IMR-90 (cell line): ENCODE results near the gene ACAP2. TPM values are rescaled to one million over a fixed set of nuclear protein-coding genes. Genes with fewer than 3 reads are reported as not detected.
"Not testable (repeated sequence)": the region's sequence is repeated elsewhere in the genome, so short reads cannot be mapped to it uniquely, and the experiment has no call there.

Experiments
- ATAC-seq: fragments of 200-7000 bp; cut with Tn5 transposase; 2 replicates; pipeline ENCODE4 v1.9.1; 2020; ENCODE audit warnings: low read depth, mild to moderate bottlenecking, moderate library complexity
- BruUV-seq: library from RNA; stranded (reverse); fragments of 400-500 nt; replicated peaks from 2 replicates; lab custom pipeline; 2021; lab: Mats Ljungman, UMichigan
- CTCF ChIA-PET: fragments of 300-600 bp; formaldehyde crosslinking; extraction: SDS; loops from one replicate; lab custom pipeline; 2021; ENCODE audit warnings: antibody characterized with exemption; lab: Yijun Ruan, JAX
- POLR2A ChIA-PET: fragments of 300-600 bp; sonication (Branson Sonifier 250); formaldehyde crosslinking; loops from one replicate; lab custom pipeline; 2022; ENCODE audit warnings: antibody characterized with exemption; ENCODE audit not compliant: unreplicated experiment; lab: Charles Lee
- DNase-seq: peaks from one replicate; pipeline ENCODE4 v3.0.0; 2013
- H2AFZ ChIP-seq: replicated peaks from 2 replicates; pipeline ENCODE3; 2013; ENCODE audit warnings: low read length, mild to moderate bottlenecking; ENCODE audit not compliant: poor library complexity
- H2AK5ac ChIP-seq: 2 replicates; pipeline ENCODE4 v1.6.1; 2013; ENCODE audit warnings: low read depth, low read length, inconsistent platforms
- H2AK9ac ChIP-seq: replicated peaks from 2 replicates; pipeline ENCODE3; 2013; ENCODE audit warnings: mild to moderate bottlenecking, low read depth, low read length, moderate library complexity; ENCODE audit not compliant: poor library complexity
- H2BK120ac ChIP-seq: 2 replicates; pipeline ENCODE4 v1.6.1; 2013; ENCODE audit warnings: low read depth, low read length, inconsistent platforms
- H2BK15ac ChIP-seq: 3 replicates; pipeline ENCODE4 v1.6.1; 2013; ENCODE audit warnings: low read depth, low read length, inconsistent platforms
- H2BK20ac ChIP-seq: 2 replicates; pipeline ENCODE4 v1.6.1; 2013; ENCODE audit warnings: low read depth, mild to moderate bottlenecking, inconsistent platforms, low read length, moderate library complexity
- H2BK5ac ChIP-seq: 2 replicates; pipeline ENCODE4 v1.6.1; 2013; ENCODE audit warnings: mild to moderate bottlenecking, low read depth, low read length, inconsistent platforms; ENCODE audit not compliant: poor library complexity, severe bottlenecking
- H3K14ac ChIP-seq: replicated peaks from 2 replicates; pipeline ENCODE4 v1.6.1; 2013; ENCODE audit warnings: low read depth, low read length, inconsistent platforms
- H3K18ac ChIP-seq: 2 replicates; pipeline ENCODE4 v1.6.1; 2013; ENCODE audit warnings: low read depth, low read length, control low read depth
- H3K23ac ChIP-seq: 2 replicates; pipeline ENCODE4 v1.6.1; 2013; ENCODE audit warnings: low read depth, low read length, inconsistent platforms
- H3K27ac ChIP-seq: 2 replicates; pipeline ENCODE4 v1.5.1; 2013; ENCODE audit warnings: mild to moderate bottlenecking, control low read depth, low read length; ENCODE audit not compliant: insufficient read depth
- H3K27me3 ChIP-seq: 2 replicates; pipeline ENCODE4 v1.6.1; 2013; ENCODE audit warnings: low read length; ENCODE audit not compliant: control insufficient read depth, insufficient read depth
- H3K36me3 ChIP-seq: 2 replicates; pipeline ENCODE4 v1.6.1; 2013; ENCODE audit warnings: low read length, mixed read lengths; ENCODE audit not compliant: control insufficient read depth, insufficient read depth
- H3K4ac ChIP-seq: 2 replicates; pipeline ENCODE4 v1.6.1; 2013; ENCODE audit warnings: low read depth, low read length, inconsistent platforms
- H3K4me1 ChIP-seq: 2 replicates; pipeline ENCODE4 v1.6.1; 2013; ENCODE audit warnings: low read length, mixed read lengths; ENCODE audit not compliant: control insufficient read depth, insufficient read depth
- H3K4me2 ChIP-seq: 2 replicates; pipeline ENCODE4 v1.6.1; 2013; ENCODE audit warnings: low read depth, mild to moderate bottlenecking, control low read depth, low read length, moderate library complexity
- H3K4me3 ChIP-seq: 2 replicates; pipeline ENCODE4 v1.5.1; 2013; ENCODE audit warnings: low read depth, mild to moderate bottlenecking, control low read depth, low read length, moderate library complexity; ENCODE audit not compliant: insufficient read depth
- H3K56ac ChIP-seq: 2 replicates; pipeline ENCODE4 v1.6.1; 2013; ENCODE audit warnings: low read length, inconsistent platforms; ENCODE audit not compliant: insufficient read depth; ENCODE audit errors: extremely low read depth
- H3K79me1 ChIP-seq, 2 experiments: 2 replicates each; pipeline ENCODE4 v1.6.1; 2013; ENCODE audit warnings: low read length in 2 of 2, inconsistent platforms in 1 of 2, low read depth in 1 of 2
- H3K9ac ChIP-seq: 2 replicates; pipeline ENCODE4 v1.6.1; 2013; ENCODE audit warnings: low read depth, low read length, control low read depth
- H3K9me1 ChIP-seq: 2 replicates; pipeline ENCODE4 v1.6.1; 2013; ENCODE audit warnings: low read length, inconsistent platforms; ENCODE audit not compliant: insufficient read depth
- H3K9me3 ChIP-seq: 2 replicates; pipeline ENCODE4 v1.6.1; 2013; ENCODE audit warnings: low read length; ENCODE audit not compliant: control insufficient read depth, insufficient read depth
- H4K20me1 ChIP-seq: 2 replicates; pipeline ENCODE4 v1.6.1; 2013; ENCODE audit warnings: low read length, inconsistent platforms; ENCODE audit not compliant: insufficient read depth
- H4K5ac ChIP-seq: 2 replicates; pipeline ENCODE4 v1.6.1; 2013; ENCODE audit warnings: mild to moderate bottlenecking, low read depth, low read length, control low read depth
- H4K8ac ChIP-seq, 2 experiments: 2 replicates each; pipeline ENCODE4 v1.6.1; 2013; ENCODE audit warnings: low read depth in 2 of 2, low read length in 2 of 2, control low read depth in 1 of 2, inconsistent platforms in 1 of 2
- H4K91ac ChIP-seq: 2 replicates; pipeline ENCODE4 v1.6.1; 2013; ENCODE audit warnings: low read depth, low read length, inconsistent platforms; ENCODE audit not compliant: insufficient read depth
- BHLHE40 ChIP-seq: fragments of 150-350 bp; IDR thresholded peaks from 2 replicates; pipeline ENCODE4 v1.6.1; 2016; ENCODE audit warnings: mild to moderate bottlenecking, low read depth, low read length
- CHD1 ChIP-seq: IDR thresholded peaks from 2 replicates; pipeline ENCODE4 v1.6.1; 2012; ENCODE audit warnings: low read depth, low read length, improper control_type of control experiment
- MAFK ChIP-seq: IDR thresholded peaks from 2 replicates; pipeline ENCODE4 v1.6.1; 2012; ENCODE audit warnings: low read depth, low read length, improper control_type of control experiment
- POLR2A ChIP-seq: IDR thresholded peaks from 2 replicates; pipeline ENCODE4 v1.6.1; 2012; ENCODE audit warnings: mild to moderate bottlenecking, low read depth, low read length
- RAD21 ChIP-seq: IDR thresholded peaks from 2 replicates; pipeline ENCODE4 v1.6.1; 2012; ENCODE audit warnings: low read length, improper control_type of control experiment
- USF2 ChIP-seq: fragments of 150-350 bp; IDR thresholded peaks from 2 replicates; pipeline ENCODE4 v1.6.1; 2017; ENCODE audit warnings: mild to moderate bottlenecking, antibody characterized with exemption, low read length, low read depth
- WGBS, 2 experiments: methylation state at CpG; one replicate each; pipeline versions ENCODE4 v1.1.5 to v1.1.7; 2013; ENCODE audit warnings: missing lambda C conversion rate in 2 of 2; ENCODE audit not compliant: insufficient read length in 1 of 2; ENCODE audit errors: extremely low coverage in 2 of 2; 5-methylcytosine and 5-hydroxymethylcytosine counted together
- dilution Hi-C: fragments of 300-500 bp; cut with HindIII; formaldehyde crosslinking; loops from one replicate; pipeline ENCODE4 v1.14.3; 2018; ENCODE audit warnings: low sequenced_read_pairs; ENCODE audit not compliant: unreplicated experiment
- in situ Hi-C: fragments of 300-500 bp; cut with MboI; formaldehyde crosslinking; loops from 3 replicates; pipeline ENCODE4 v1.14.3; 2019; ENCODE audit warnings: low sequenced_read_pairs, inconsistent platforms, mixed read lengths
- intact Hi-C: fragments of 100-400 bp; cut with micrococcal nuclease; formaldehyde crosslinking; loops from 2 replicates; pipeline ENCODE4 v1.10.0; 2022
- polyA plus RNA-seq, 3 experiments: library from polyadenylated mRNA; depleted of rRNA; stranded (reverse); fragments of >200 nt; gene quantifications; 2 replicates each; pipeline ENCODE4 v1.2.3, GENCODE V29; 2012; ENCODE audit warnings: low replicate concordance in 1 of 3
- total RNA-seq: library from RNA; depleted of rRNA; stranded (reverse); fragments of >200 nt; gene quantifications from 2 replicates; pipeline ENCODE4 v1.2.3, GENCODE V29; 2012

The ACAP2 gene
- total and polyA plus RNA-seq, 2 of the 4 experiments (the other 2 are of a cell fraction), result 11.9 to 35.1 TPM

GRCh38 chr3:195365371-195365770, 77.4 kb downstream of the ACAP2 start:
- no peak overlapping the region for H2BK20ac ChIP-seq
- intact Hi-C loops, result no loop called here
- 0 out of 2 replicates have a peak, but pooled peaks cover 1% of the 10 kb centered on the region for H3K36me3 ChIP-seq
- H3K4me1 ChIP-seq, result no peaks in the 10 kb centered on the region
- no peak overlapping the region for H2BK120ac ChIP-seq
- no peak overlapping the region for H2BK15ac ChIP-seq
- H4K5ac ChIP-seq, result no peak overlapping the region
- H4K91ac ChIP-seq, result no peak overlapping the region
- no peak overlapping the region for H3K56ac ChIP-seq
- H2AK9ac ChIP-seq, result no peak overlapping the region
- no peak overlapping the region for H2AK5ac ChIP-seq
- no peak overlapping the region for H3K4me3 ChIP-seq
- H3K18ac ChIP-seq, result no peak overlapping the region
- H3K9ac ChIP-seq, result no peak overlapping the region
- BruUV-seq, result no TSS peak
- H3K9me3 ChIP-seq, result no peaks in the 10 kb centered on the region
- CTCF ChIA-PET, result interaction anchor here (0.6 kb wide), 1 partner anchor 8 kb away, joined by 3 read pairs; no protein-coding TSS in a partner anchor
- POLR2A ChIA-PET, result no interaction called here
- no peak overlapping the region for H3K14ac ChIP-seq
- H3K4ac ChIP-seq, result no peak overlapping the region
- no peaks in the 10 kb centered on the region for H3K27me3 ChIP-seq
- no peak overlapping the region for H2BK5ac ChIP-seq
- WGBS, 2 experiments, result no CpG with 5 or more reads among the region's 2 CpGs
- H3K23ac ChIP-seq, result no peak overlapping the region
- H4K8ac ChIP-seq, result no peak overlapping the region
- TF ChIP-seq POLR2A, result no peak
- no peak for TF ChIP-seq MAFK
- TF ChIP-seq CHD1, result no peak
- no peak for TF ChIP-seq BHLHE40
- TF ChIP-seq USF2, result no peak
- no peak for TF ChIP-seq RAD21
- H3K9me1 ChIP-seq, result no peaks in the 10 kb centered on the region
- no peak overlapping the region for H3K27ac ChIP-seq
- dilution Hi-C loops, result no loop called here
- H3K79me1 ChIP-seq, result peaks cover 0 to 9% of the 10 kb centered on the region in 2 experiments; a peak in 3 of 4 replicates
- no peak for DNase-seq
- no peaks in the 10 kb centered on the region for H4K20me1 ChIP-seq
- in situ Hi-C loops, result no loop called here
- no peak for ATAC-seq
- no peak overlapping the region for H3K4me2 ChIP-seq
- H2AFZ ChIP-seq, result no peak overlapping the region

DNA sequence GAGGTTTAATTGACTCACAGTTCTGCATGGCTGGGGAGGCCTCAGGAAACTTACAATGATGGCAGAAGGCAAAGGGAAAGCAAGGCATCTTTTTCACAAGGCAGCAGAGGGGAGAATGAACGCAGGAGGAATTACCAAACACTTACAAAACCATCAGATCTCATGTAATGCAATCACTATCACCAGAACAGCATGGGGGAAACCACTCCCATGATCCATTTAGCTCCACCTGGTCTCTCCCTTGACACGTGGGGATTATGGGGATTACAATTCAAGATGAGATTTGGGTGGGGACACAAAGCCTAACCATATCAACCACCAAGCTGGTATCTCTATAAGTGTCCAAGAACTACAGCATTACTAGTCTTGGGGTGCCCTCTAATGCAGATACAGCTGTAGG, 85.0 kb downstream of the ACAP2 start:
- H3K27ac ChIP-seq, H2AK9ac ChIP-seq, H2AK5ac ChIP-seq, ATAC-seq, H4K8ac ChIP-seq, H2AFZ ChIP-seq, CTCF ChIA-PET, H3K36me3 ChIP-seq, H3K4me1 ChIP-seq, H3K27me3 ChIP-seq, H3K18ac ChIP-seq, H3K56ac ChIP-seq, H2BK20ac ChIP-seq, H2BK15ac ChIP-seq, H4K20me1 ChIP-seq, H3K4ac ChIP-seq, H3K9ac ChIP-seq, H3K14ac ChIP-seq, H3K9me3 ChIP-seq, in situ Hi-C loops, POLR2A ChIA-PET, H2BK5ac ChIP-seq, H3K4me2 ChIP-seq, H3K4me3 ChIP-seq, H2BK120ac ChIP-seq, dilution Hi-C loops, BruUV-seq, DNase-seq, H4K5ac ChIP-seq, H4K91ac ChIP-seq, H3K23ac ChIP-seq: not testable (repeated sequence)
- no CpG with 5 or more reads among the region's 2 CpGs for WGBS, 2 experiments
- Histone ChIP-seq H3K9me1 (peaks cover 16% of the 10 kb centered on the region), H3K79me1 (peaks cover 14 to 45% of the 10 kb centered on the region in 2 experiments)
- intact Hi-C loops, result loop anchor here (10.0 kb wide), 1 partner anchor 77 kb away; no protein-coding TSS in a partner anchor
